ENCODE measurements around the gene TTC34.

Gene TTC34

DNA sequence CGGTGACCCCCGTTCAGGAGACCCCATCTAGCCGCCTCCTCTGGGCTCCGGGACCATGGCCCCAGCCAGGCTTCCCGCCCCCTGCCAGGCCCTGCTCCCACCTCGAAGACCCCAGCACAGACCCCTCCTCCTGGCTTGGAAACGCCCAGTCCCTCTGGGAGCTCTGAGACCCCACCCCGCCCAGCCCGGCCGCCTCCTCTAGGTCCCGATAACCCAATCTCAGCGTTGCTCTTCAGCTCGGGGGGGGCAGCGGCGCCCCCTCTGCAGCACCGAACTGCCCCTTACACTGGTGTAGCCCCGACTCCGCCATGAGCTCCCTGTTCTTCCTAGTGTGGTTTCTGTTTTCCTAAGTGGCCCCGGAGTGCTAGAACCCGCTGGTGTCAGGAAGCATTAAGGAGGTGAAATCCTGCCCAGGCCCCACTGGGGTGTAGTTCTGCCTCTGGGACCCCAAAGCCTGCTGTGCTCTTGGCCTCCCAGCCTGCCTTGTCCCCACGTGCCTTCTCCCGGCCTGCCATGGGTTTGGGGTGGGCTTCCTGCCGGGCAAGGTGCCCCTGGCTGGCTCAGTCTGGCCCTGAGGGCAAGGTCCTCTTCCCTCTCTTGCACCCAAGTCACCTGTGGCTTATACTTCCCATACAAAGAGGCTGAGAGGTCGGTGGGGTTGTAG is 157.9 kb downstream of the TTC34 start:
- DNase-seq (ENCODE audit: low read depth in 2 of 3, low spot score in 2 of 3) = no peak

DNA sequence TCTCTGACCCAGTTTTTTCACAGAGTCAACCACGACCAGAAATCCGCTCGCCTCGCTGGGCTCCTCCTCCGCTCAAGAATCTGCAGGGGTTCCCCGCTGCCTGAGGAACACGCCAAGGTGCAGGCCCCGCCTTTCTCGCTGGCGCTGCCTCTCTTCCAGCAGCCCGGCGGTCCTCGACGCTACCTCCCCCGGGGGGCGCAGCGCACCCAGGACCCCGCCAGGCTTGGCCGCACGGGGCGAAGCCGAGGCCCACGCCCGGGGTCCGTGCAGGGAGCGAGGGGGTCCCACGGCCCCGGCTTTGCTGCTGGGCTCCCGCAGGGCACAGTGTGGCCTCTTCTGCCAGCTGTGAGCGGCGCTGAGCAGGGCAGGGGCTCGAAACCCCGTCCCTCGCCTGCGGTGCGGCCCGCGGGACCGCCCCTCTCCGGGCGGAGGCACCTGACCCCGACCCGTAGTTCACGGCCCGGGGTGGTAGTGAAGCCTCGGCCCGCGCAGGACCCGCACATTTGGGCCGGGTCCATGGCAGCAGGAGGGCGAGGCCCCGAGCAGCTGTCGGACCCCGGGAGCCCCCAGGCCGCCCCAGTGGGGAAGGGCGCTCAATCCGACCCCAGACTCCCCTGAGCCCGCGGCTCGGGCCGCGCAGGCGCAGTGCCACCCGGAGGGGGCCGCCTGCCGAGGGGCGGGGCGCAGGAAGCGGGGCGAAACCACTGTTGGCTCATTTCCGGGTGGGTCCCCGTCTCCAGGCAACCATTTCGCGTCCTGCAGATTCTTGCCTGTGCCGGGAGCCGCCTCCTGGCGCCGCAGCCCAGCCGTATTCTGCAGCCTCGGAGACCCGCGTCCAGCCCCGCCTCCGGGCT is 158.7 kb downstream of the TTC34 start:
- peak; percentile 80 to 91 (median 81) for DNase-seq (ENCODE audit: low read depth in 2 of 3, low spot score in 2 of 3)

GRCh38 chr1:2642131-2642559 is 159.3 kb downstream of the TTC34 start:
- no peak for DNase-seq (ENCODE audit: low read depth in 2 of 3, low spot score in 2 of 3)

DNA sequence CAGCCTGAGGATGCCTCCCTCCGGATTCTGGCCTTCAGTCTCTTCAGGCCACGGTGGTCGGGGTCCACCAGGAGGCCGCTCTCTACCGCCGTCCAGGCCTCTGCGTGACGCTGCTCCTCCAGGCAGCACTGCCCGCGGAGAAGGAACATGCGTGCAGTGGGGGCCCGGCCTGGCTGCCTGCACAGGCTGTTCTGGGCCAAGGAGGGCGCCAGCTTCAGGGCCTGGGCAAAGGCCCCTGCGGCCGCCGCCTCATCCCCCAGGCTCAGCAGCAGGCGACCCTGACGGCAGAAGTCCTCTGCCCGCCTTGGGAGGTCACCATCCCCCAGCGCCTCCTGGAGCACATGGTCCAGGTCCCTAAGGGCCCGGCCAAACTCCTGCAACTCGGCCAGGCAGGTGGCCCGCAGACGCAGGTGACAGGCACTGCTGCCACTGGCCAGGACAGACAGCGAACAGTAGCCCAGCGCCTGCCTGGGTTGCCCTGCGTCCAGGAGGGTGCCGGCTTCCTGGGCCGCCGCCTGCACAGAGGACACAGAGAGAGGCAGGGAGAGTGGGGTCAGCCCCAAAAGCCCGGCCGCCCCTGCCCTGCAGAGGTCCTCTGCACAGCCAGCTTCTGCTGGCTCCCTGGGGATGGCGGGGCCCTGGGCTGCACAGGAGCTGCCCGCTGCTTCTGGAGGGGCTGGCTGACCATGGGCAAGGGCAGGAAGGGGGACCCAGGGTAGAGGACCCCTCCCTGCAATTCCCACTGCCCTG is 159.9 kb downstream of the TTC34 start:
- no peak for DNase-seq (ENCODE audit: low read depth in 2 of 3, low spot score in 2 of 3)

DNA sequence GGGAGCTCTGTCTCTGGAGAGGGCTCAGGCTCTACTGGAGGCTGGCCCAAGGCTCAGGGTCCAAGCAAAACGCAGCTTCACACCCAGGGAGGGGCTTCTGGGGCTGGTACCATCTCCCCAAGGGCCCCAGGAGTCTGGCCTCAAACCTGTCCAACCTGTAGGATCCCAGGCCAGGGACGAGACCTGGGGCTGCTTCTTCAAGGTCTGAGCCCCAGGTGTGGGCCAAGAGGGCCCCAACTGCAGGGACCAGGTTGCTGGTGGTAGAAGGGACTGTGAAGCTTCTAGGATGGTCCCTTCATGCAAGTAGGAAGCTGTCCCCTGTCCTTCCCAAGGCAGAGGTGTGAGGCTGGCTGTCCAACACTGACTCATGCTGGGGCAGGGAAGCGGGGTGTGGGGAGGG is 160.9 kb downstream of the TTC34 start:
- no peak for DNase-seq (ENCODE audit: low read depth in 2 of 3, low spot score in 2 of 3)

DNA sequence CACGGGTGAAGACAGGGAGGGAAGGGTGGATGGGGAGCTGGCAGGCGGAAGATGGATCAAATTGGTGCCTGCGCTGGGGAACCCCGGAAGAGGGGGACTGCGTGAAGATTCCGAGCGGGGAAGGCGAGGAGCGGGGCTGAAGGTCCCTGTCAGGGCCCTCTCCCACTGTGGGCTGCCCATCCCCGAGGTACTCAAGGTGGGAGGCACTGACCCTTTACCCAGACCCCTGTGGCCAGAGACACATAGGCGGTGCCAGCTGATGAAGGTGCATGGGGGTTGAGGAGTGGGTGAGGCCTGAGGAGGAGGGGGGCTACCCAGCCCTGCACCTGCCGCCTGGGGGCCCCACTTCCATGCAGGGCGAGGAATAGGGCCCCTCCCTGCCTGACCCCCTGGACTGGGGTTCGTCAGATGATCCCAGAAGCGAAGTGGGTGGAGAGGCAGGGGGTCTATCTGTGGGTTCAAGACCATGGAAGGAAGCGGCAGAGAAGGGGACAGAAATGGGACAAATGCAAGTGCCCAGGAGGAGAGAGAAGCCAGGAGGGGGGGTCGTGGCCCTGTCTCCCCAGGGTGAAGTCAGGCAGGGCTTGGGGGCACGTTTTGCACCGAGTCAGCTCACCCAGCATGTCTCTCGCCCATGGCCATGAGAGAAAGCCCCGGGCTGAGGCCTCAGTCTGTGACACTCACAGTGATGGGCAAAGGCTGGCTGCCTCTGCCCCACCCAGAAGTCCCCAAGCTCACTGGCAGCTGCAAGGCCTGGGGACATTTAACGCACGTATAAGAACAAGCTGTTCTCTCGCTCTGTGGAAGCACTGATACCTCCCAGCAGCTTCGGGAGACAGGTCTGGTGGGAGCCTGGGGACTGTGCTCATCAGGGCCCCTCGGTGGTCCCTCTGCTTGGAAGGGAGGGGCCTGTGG is 161.6 kb downstream of the TTC34 start:
- no peak for DNase-seq (ENCODE audit: low read depth in 2 of 3, low spot score in 2 of 3)

DNA sequence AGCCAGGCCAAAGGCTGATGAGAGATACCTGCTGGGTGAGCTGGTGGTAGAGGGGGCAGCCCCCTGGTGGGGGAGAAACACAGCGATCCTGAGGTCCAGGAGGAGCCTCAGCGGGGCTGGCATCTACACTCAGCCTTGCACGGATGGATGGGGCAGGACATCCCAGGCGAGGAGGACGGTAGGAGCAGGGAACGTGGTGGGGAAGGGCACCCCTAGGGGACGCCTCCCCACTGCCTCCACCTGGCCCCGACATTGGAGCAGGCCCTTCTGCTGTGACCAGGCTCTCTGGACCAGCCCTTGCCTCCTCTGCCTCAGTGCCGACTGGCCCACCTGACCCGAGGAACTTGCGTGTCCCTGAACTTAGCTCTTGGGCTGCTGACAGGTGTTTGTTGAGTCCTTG is 162.3 kb downstream of the TTC34 start:
- no peak for DNase-seq (ENCODE audit: low read depth in 2 of 3, low spot score in 2 of 3)

GRCh38 chr1:2638466-2639115 is 162.9 kb downstream of the TTC34 start:
- no peak for DNase-seq (ENCODE audit: low read depth in 2 of 3, low spot score in 2 of 3)

DNA sequence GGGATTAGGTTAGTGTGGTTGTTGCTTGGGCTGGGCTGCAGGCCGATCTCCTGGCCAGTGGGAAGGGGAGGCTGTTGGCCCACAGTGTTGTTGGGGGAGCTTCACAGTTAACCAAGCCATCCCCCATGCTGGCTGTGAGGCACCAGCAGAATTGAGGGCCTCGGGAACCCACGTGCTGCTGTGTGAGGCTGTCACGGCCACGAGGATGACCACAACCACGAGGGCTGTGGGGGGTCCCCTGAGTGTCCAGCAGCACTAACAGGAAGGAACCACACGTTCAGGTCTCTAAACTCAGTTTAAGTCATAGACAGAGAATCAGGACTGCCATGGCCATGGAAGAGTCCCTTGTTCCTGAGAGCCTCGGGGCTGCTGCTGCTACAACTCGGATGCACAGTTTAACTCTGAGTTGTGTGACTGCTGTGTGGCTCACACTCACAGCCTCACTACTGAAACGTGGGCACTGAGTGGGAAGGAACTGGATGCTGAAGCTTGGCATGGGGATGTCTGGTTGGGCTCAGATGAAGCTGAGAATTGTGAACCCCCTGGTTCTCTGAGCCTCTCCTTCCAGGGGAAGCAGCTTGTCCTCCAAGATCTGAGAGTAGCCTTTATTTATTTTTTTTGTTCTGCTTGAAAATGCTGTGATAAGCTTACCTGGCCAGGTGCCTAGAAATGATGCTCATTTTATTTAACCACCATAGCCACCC is 163.9 kb downstream of the TTC34 start:
- DNase-seq (ENCODE audit: low read depth in 2 of 3, low spot score in 2 of 3) = no peak

- no peak for DNase-seq (ENCODE audit: low read depth in 2 of 3, low spot score in 2 of 3)
Observed at GRCh38 chr1:2636733-2637132, 164.8 kb downstream of the TTC34 start.

GRCh38 chr1:2635361-2636010 is 166.0 kb downstream of the TTC34 start:
- no peak for DNase-seq (ENCODE audit: low read depth in 2 of 3, low spot score in 2 of 3)

DNA sequence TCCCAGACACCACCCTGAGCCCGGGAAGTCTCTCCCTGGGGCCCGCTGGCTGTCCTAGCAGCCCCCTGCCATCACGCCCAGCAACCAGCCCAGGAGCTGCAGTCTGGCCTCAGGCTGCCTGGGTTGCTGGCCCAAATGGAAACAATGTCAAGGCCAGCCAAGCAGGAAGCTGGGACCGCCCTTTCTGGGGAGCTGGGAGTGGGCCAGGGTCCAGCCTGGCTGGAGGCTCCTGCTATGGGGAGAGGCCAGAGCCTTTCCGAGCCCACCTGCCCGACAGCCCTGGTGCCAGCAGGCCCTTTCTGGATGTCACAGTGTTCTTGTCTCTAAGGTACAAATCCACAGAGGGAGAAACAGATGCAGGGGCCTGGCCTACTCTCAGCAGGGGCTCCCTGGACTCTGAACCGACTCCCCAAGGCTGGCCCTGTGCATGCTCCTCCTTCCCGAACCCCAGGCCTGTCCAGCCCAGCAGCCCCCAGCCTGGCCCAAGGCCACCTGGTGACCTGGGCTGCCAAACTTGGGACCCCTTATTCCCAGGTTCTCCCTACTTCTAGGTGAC is 167.5 kb downstream of the TTC34 start:
- no peak for DNase-seq (ENCODE audit: low read depth in 2 of 3, low spot score in 2 of 3)

GRCh38 chr1:2633366-2633935 is 168.0 kb downstream of the TTC34 start:
- no peak for DNase-seq (ENCODE audit: low read depth in 2 of 3, low spot score in 2 of 3)

- DNase-seq (ENCODE audit: low read depth in 2 of 3, low spot score in 2 of 3) = no peak
Observed at GRCh38 chr1:2632561-2633361, 168.7 kb downstream of the TTC34 start, which contains the start of gene MMEL1. Gene MMEL1 (minus strand): TSS chr1:2633016. CDS start chr1:2629484, 3,532 bp downstream.

DNA sequence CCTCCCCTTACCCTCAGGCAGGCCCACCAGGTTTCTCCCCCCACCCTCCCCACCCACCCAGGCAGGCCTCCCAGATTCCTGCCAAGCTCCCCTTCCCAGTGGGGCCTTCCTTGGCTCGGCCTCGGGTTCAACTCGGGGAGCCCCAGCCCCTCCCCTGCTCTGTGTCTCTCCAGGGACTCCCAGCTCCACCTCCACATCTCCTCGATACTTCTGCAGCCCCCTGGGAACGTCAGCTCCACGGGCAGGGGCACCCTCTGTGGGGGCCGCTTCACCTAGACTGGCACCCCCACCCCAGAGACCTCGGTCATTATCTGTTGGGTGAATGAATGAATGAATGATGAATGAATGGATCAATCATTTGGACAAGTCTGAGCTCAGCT is 169.5 kb downstream of the TTC34 start:
- no peak for DNase-seq (ENCODE audit: low read depth in 2 of 3, low spot score in 2 of 3)

DNA sequence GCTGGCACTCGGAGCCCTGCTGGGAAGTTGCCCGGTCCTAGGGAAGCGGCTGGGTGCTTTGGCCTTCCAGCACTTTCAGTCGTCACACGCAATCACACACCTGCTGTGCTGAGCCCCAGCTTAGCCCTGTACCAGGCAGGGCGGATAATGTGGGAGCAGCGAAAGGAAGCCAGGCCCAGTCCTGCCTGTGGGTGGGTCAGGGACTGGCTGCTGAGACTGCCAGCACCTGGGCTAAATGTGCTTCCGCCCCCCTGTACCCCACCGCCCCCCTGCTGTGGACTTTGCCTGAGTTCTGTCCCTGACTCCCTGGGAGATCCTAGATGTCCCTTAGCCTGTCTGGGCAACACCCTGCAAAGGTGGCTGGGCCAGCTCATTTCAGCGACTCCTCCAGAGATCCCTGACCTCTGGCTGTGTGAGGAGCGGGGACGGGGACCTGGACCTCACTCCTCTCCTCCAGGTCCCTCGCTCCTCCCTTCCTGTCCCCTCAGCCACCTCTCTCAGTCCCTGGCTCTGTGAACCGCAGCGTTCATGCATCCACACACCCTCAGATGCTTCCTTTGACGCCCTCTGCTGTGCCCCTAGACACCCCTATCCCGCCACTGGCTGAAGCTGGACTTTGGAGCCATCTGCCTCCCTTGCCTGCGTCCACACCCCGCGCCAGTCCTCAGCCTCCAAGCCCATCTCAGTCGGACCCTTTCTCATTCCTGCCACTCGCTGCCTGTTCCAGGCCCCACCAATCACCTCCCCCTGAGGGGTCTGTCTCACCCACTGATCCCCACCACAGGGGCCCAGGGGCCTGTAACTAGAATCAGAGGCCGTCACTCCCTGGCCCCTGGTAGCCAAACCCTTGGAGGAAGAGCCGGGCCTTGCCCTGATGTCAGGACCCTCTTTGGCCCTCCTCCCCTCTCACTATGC is 170.1 kb downstream of the TTC34 start:
- DNase-seq (ENCODE audit: low read depth in 2 of 3, low spot score in 2 of 3) = no peak

Data from activated CD8-positive, alpha-beta memory T cell treated with anti-CD3 and anti-CD28 coated beads for 48 hours (primary cell).